Measurements from ENCODE around the gene CST7. TPM values are rescaled to one million over a fixed set of nuclear protein-coding genes. Genes with fewer than 3 reads are reported as not detected.
A peak's percentile ranks its signal among the peaks of the same experiment; 100 is the strongest.

The CST7 gene
- total and polyA plus RNA-seq, 2 of the 13 experiments (the other 11 are each of a cell fraction or from before 2014, with no cell fraction given) = not detected

- Histone ChIP-seq H4K20me1 (ENCODE audit: insufficient read depth, low read length) (no peaks in the 10 kb centered on the region), H3K36me3 (replicated peaks in 1 of 2; ENCODE audit: control insufficient read depth in 1 of 2, insufficient read depth in 2 of 2, low read length in 2 of 2) (no peaks in the 10 kb centered on the region), H3K9me3 (ENCODE audit: low read length) (no peaks in the 10 kb centered on the region), H2AFZ (ENCODE audit: low read length) (peak overlapping the region; percentile 84), H3K4me1 (ENCODE audit: insufficient read depth, low read length) (peaks cover 59% of the 10 kb centered on the region), H3K4me2 (ENCODE audit: low read depth, low read length) (peak overlapping the region; percentile 97), H3K4me3 (replicated peaks in 1 of 3; ENCODE audit: insufficient read depth in 1 of 3, low read depth in 2 of 3, low read length in 3 of 3) (peak overlapping the region; percentile 75 to 88 (median 85)), H3K27ac (ENCODE audit: extremely low read length, insufficient read depth, low read length) (peak overlapping the region; percentile 67), H3K27me3 (ENCODE audit: control insufficient read depth in 1 of 2, insufficient read depth in 2 of 2, low read length in 2 of 2) (peaks cover 1 to 7% of the 10 kb centered on the region in 2 experiments; a peak in 2 of 5 replicates), H3K9ac (ENCODE audit: insufficient read depth, low read depth, low read length) (peak overlapping the region; percentile 78), H3K79me2 (ENCODE audit: insufficient read depth, low read length) (peaks cover 38% of the 10 kb centered on the region)
- CTCF ChIA-PET (ENCODE audit: low intra/inter-chr PET ratio, low total read pairs) = interaction anchor here (1.2 to 6.9 kb wide), 6 partner anchors 71 to 303 kb away, joined by 4 to 138 read pairs (median 24); no protein-coding TSS in a partner anchor
- POLR2A ChIA-PET = interaction anchor here (0.7 to 1.9 kb wide), 11 partner anchors 39 to 254 kb away, joined by 3 to 6 read pairs (median 4); partner anchors contain the start of genes ACSS1, ENTPD6 and PYGB
- no peak for FAIRE-seq
- peak; percentile 57 for DNase-seq (ENCODE audit: low spot score)
- in situ Hi-C loops (cut with HindIII; ENCODE audit: extremely low pct_ligation_motif_present, low pct_unique_long_range_greater_than_20kb) (loop anchor here (5.0 to 10.0 kb wide), 2 partner anchors 204 to 301 kb away; partner anchors contain the start of gene ENTPD6), intact Hi-C loops (cut with micrococcal nuclease; ENCODE audit: unreplicated experiment) (loop anchor here (1.0 to 10.0 kb wide), 3 partner anchors 39 to 401 kb away; partner anchors contain the start of gene ABHD12)
- BruUV-seq (replicated peaks) = no TSS peak
- no peak for ATAC-seq
- WGBS (ENCODE audit: low lambda C conversion rate) = 38% methylated on average over 9 of the region's 9 CpGs
- TF ChIP-seq, protein P1, sequence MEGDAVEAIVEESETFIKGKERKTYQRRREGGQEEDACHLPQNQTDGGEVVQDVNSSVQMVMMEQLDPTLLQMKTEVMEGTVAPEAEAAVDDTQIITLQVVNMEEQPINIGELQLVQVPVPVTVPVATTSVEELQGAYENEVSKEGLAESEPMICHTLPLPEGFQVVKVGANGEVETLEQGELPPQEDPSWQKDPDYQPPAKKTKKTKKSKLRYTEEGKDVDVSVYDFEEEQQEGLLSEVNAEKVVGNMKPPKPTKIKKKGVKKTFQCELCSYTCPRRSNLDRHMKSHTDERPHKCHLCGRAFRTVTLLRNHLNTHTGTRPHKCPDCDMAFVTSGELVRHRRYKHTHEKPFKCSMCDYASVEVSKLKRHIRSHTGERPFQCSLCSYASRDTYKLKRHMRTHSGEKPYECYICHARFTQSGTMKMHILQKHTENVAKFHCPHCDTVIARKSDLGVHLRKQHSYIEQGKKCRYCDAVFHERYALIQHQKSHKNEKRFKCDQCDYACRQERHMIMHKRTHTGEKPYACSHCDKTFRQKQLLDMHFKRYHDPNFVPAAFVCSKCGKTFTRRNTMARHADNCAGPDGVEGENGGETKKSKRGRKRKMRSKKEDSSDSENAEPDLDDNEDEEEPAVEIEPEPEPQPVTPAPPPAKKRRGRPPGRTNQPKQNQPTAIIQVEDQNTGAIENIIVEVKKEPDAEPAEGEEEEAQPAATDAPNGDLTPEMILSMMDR (CRISPR knock-in tag; IDR thresholded peaks at IDR 0.05) = peak; percentile 39
- TF ChIP-seq, protein P2, sequence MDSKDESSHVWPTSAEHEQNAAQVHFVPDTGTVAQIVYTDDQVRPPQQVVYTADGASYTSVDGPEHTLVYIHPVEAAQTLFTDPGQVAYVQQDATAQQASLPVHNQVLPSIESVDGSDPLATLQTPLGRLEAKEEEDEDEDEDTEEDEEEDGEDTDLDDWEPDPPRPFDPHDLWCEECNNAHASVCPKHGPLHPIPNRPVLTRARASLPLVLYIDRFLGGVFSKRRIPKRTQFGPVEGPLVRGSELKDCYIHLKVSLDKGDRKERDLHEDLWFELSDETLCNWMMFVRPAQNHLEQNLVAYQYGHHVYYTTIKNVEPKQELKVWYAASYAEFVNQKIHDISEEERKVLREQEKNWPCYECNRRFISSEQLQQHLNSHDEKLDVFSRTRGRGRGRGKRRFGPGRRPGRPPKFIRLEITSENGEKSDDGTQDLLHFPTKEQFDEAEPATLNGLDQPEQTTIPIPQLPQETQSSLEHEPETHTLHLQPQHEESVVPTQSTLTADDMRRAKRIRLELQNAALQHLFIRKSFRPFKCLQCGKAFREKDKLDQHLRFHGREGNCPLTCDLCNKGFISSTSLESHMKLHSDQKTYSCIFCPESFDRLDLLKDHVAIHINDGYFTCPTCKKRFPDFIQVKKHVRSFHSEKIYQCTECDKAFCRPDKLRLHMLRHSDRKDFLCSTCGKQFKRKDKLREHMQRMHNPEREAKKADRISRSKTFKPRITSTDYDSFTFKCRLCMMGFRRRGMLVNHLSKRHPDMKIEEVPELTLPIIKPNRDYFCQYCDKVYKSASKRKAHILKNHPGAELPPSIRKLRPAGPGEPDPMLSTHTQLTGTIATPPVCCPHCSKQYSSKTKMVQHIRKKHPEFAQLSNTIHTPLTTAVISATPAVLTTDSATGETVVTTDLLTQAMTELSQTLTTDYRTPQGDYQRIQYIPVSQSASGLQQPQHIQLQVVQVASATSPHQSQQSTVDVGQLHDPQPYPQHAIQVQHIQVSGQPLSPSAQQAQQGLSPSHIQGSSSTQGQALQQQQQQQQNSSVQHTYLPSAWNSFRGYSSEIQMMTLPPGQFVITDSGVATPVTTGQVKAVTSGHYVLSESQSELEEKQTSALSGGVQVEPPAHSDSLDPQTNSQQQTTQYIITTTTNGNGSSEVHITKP (CRISPR knock-in tag; IDR thresholded peaks at IDR 0.05; ENCODE audit: low read depth) = 0 out of 2 replicates have a peak, but pooled peaks have one; percentile 5
- 0 out of 2 replicates have a peak, but pooled peaks have one; percentile 16 for TF ChIP-seq ZNF572 (CRISPR knock-in tag; IDR thresholded peaks at IDR 0.05)
- 0 out of 2 replicates have a peak, but pooled peaks have one; percentile 11 for TF ChIP-seq SMC3 (IDR thresholded peaks at IDR 0.05; ENCODE audit: low read length)
- 0 out of 2 replicates have a peak, but pooled peaks have one; percentile 37 for TF ChIP-seq PPARG (CRISPR knock-in tag; conservative IDR thresholded peaks at IDR 0.05)
- 0 out of 2 replicates have a peak, but pooled peaks have one; percentile 59 for TF ChIP-seq SIN3A (IDR thresholded peaks at IDR 0.05; ENCODE audit: borderline replicate concordance, low read depth, low read length)
- no peak for TF ChIP-seq PLRG1 (conservative IDR thresholded peaks at IDR 0.05)
- no peak for TF ChIP-seq STAT5B (CRISPR knock-in tag; IDR thresholded peaks at IDR 0.05)
- TF ChIP-seq NR2F1 (CRISPR knock-in tag; IDR thresholded peaks at IDR 0.05) = 0 out of 4 replicates have a peak, but pooled peaks of 1 of the 2 experiments have one; percentile 19
- TF ChIP-seq, protein P3, sequence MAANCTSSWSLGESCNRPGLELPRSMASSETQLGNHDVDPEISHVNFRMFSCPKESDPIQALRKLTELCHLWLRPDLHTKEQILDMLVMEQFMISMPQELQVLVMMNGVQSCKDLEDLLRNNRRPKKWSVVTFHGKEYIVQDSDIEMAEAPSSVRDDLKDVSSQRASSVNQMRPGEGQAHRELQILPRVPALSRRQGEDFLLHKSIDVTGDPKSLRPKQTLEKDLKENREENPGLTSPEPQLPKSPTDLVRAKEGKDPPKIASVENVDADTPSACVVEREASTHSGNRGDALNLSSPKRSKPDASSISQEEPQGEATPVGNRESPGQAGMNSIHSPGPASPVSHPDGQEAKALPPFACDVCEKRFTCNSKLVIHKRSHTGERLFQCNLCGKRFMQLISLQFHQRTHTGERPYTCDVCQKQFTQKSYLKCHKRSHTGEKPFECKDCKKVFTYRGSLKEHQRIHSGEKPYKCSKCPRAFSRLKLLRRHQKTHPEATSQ (CRISPR knock-in tag; IDR thresholded peaks at IDR 0.05; ENCODE audit: borderline replicate concordance) = no peak
- TF ChIP-seq REL (CRISPR knock-in tag; conservative IDR thresholded peaks at IDR 0.05) = no peak
- no peak for TF ChIP-seq NR2F2 (IDR thresholded peaks at IDR 0.05; ENCODE audit: borderline replicate concordance, low read depth)
- TF ChIP-seq ZNF704 (CRISPR knock-in tag; IDR thresholded peaks at IDR 0.05; ENCODE audit: borderline replicate concordance) = no peak
Observed at GRCh38 chr20:24993337-24994185, 44.5 kb downstream of the CST7 start.

Data from HepG2 (cell line).